ENCODE data around the gene NPTXR. TPM values are rescaled to one million over a fixed set of nuclear protein-coding genes. Genes with fewer than 3 reads are reported as not detected.

The NPTXR gene
- total RNA-seq, 1 experiment from 2014 or later, result 10.4 TPM

DNA sequence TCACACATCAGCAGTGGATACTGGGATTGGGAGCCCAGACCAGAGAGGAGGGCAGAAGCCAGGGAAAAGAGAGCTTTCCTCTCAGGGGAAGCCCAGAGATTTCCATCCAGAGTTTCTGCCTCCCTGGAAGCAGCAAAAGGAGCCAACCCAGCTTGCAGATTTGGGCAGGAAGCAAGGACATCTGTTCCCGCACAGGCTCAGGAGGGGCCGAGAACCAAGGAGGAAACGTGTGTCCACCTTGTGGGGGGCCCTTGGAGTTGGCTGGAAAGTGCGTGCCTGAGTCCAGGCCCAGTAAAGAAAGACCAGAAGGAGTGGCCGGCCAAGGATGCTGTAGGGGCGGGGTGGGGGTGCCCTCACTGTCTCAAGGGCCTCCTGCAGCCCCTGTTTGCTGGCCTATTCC lies 6.0 kb upstream of the NPTXR start:
- peaks cover 43% of the 10 kb centered on the region for H3K27me3 Mint-ChIP-seq (ENCODE audit: low read depth)
- CTCF ChIA-PET, result interaction anchor here (6.1 kb wide), 1 partner anchor 81 kb away, joined by 47 read pairs; no protein-coding TSS in a partner anchor
- POLR2A ChIA-PET, result no interaction called here

DNA sequence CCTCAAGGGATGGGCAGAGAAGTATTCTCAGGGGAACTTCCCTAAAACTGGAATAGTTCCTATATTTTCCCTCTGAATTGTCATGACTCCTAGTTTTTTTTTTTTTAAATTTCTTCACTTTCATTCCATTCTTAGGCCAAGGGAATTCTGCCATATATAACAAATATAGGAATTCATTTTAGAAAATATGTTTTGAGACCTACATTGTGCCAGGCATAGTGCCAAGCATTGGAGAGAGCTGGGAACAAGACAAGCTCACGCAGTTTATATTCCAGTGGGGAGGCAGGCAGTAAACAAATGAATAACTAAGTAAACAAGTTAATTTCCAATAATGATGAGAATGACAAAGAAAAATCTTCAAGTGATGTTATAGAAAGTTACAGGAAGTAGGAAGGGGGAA lies 2.6 kb upstream of the NPTXR start:
- H3K36me3 Mint-ChIP-seq, result no peaks in the 10 kb centered on the region
- H3K4me3 Mint-ChIP-seq, result no peak overlapping the region
- no peaks in the 10 kb centered on the region for H3K9me3 Mint-ChIP-seq
- DNase-seq (ENCODE audit: low spot score) (no peak), ATAC-seq (no peak)
- H3K27me3 Mint-ChIP-seq (ENCODE audit: low read depth), result peaks cover 64% of the 10 kb centered on the region
- H3K27ac Mint-ChIP-seq, result no peak overlapping the region; the same call in 1 of the 2 replicates
- ChIA-PET POLR2A (no interaction called here), CTCF (interaction anchor here (0.6 kb wide), 2 partner anchors 12 to 84 kb away, joined by 3 read pairs; no protein-coding TSS in a partner anchor)
- H3K4me1 Mint-ChIP-seq, result peaks cover 10% of the 10 kb centered on the region
- TF ChIP-seq TEAD1 (CRISPR knock-in tag; IDR thresholded peaks at IDR 0.05), result no peak
- no peak for TF ChIP-seq FOXP1 (CRISPR knock-in tag; IDR thresholded peaks at IDR 0.05; ENCODE audit: borderline replicate concordance)
- TF ChIP-seq ESRRA (CRISPR knock-in tag; IDR thresholded peaks at IDR 0.05; ENCODE audit: borderline replicate concordance), result no peak
- TF ChIP-seq, protein P1, sequence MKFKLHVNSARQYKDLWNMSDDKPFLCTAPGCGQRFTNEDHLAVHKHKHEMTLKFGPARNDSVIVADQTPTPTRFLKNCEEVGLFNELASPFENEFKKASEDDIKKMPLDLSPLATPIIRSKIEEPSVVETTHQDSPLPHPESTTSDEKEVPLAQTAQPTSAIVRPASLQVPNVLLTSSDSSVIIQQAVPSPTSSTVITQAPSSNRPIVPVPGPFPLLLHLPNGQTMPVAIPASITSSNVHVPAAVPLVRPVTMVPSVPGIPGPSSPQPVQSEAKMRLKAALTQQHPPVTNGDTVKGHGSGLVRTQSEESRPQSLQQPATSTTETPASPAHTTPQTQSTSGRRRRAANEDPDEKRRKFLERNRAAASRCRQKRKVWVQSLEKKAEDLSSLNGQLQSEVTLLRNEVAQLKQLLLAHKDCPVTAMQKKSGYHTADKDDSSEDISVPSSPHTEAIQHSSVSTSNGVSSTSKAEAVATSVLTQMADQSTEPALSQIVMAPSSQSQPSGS (CRISPR knock-in tag; IDR thresholded peaks at IDR 0.05; ENCODE audit: borderline replicate concordance, low read depth), result no peak
- no peak for TF ChIP-seq ETV6 (CRISPR knock-in tag; IDR thresholded peaks at IDR 0.05)
- TF ChIP-seq GTF2I (CRISPR knock-in tag; conservative IDR thresholded peaks at IDR 0.05), result no peak
- TF ChIP-seq GABPB1 (CRISPR knock-in tag; IDR thresholded peaks at IDR 0.05), result no peak
- TF ChIP-seq TEAD4 (CRISPR knock-in tag; IDR thresholded peaks at IDR 0.05), result no peak

More for the DNA sequence above, 6.0 kb upstream of the NPTXR start:
- H3K27ac Mint-ChIP-seq, result no peak overlapping the region
- H3K4me1 Mint-ChIP-seq, result no peaks in the 10 kb centered on the region
- no peaks in the 10 kb centered on the region for H3K36me3 Mint-ChIP-seq
- ATAC-seq (no peak), DNase-seq (ENCODE audit: low spot score) (no peak)
- H3K4me3 Mint-ChIP-seq, result no peak overlapping the region
- H3K9me3 Mint-ChIP-seq, result no peaks in the 10 kb centered on the region
- no peak for TF ChIP-seq ZNF219 (CRISPR knock-in tag; IDR thresholded peaks at IDR 0.05; ENCODE audit: borderline replicate concordance)
- TF ChIP-seq, protein P1 (CRISPR knock-in tag; IDR thresholded peaks at IDR 0.05; ENCODE audit: borderline replicate concordance, low read depth), result no peak

DNA sequence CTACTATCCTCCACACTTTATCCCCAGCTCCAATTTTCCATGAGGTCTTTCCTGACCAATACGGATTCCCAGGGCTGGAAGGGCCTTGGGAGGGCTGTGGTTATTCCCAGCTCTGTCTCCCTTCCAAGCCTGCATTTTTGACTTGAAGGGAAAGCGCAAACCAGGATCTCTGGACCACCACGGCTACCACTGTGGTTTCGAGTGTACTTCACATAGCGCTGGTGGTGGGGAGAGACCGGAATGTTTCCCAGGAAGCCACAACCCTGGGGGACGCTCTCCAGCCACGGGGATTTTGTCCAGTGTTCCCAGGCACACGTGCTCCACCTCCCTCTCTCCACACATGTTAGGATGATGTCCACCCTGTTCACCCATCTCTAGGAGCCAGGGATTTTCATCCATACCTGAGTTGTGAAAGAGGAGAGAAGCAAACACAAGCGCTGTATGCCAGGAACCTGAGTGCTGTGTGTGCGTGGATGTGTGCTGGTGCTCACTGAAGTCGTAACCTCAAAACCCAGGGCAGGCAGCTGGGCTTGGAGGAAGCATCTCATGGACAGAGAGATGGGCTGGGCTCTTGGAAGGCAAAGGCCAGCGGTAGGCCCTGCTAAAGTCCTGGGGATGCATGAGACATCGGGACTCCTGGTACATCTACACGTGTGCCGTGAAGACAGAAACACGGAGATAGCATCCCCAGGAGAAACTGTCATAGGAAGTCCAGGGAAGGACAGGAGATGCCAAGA lies 1.3 kb upstream of the NPTXR start:
- H3K9me3 Mint-ChIP-seq, result no peaks in the 10 kb centered on the region
- DNase-seq (ENCODE audit: low spot score), result no peak
- H3K4me3 Mint-ChIP-seq, result peak overlapping the region; percentile 59
- ATAC-seq, result no peak
- TF ChIP-seq, protein P2, sequence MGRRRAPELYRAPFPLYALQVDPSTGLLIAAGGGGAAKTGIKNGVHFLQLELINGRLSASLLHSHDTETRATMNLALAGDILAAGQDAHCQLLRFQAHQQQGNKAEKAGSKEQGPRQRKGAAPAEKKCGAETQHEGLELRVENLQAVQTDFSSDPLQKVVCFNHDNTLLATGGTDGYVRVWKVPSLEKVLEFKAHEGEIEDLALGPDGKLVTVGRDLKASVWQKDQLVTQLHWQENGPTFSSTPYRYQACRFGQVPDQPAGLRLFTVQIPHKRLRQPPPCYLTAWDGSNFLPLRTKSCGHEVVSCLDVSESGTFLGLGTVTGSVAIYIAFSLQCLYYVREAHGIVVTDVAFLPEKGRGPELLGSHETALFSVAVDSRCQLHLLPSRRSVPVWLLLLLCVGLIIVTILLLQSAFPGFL (CRISPR knock-in tag; IDR thresholded peaks at IDR 0.05; ENCODE audit: borderline replicate concordance), result no peak
- TF ChIP-seq, protein P3, sequence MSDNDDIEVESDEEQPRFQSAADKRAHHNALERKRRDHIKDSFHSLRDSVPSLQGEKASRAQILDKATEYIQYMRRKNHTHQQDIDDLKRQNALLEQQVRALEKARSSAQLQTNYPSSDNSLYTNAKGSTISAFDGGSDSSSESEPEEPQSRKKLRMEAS (CRISPR knock-in tag; IDR thresholded peaks at IDR 0.05), result no peak
- TF ChIP-seq, protein P4, sequence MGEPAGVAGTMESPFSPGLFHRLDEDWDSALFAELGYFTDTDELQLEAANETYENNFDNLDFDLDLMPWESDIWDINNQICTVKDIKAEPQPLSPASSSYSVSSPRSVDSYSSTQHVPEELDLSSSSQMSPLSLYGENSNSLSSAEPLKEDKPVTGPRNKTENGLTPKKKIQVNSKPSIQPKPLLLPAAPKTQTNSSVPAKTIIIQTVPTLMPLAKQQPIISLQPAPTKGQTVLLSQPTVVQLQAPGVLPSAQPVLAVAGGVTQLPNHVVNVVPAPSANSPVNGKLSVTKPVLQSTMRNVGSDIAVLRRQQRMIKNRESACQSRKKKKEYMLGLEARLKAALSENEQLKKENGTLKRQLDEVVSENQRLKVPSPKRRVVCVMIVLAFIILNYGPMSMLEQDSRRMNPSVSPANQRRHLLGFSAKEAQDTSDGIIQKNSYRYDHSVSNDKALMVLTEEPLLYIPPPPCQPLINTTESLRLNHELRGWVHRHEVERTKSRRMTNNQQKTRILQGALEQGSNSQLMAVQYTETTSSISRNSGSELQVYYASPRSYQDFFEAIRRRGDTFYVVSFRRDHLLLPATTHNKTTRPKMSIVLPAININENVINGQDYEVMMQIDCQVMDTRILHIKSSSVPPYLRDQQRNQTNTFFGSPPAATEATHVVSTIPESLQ (CRISPR knock-in tag; IDR thresholded peaks at IDR 0.05), result no peak
- peaks cover 14% of the 10 kb centered on the region for H3K4me1 Mint-ChIP-seq
- CTCF ChIA-PET, result interaction anchor here (2.1 to 3.9 kb wide), 4 partner anchors 11 to 76 kb away, joined by 8 to 51 read pairs (median 12); no protein-coding TSS in a partner anchor
- peaks cover 73% of the 10 kb centered on the region for H3K27me3 Mint-ChIP-seq (ENCODE audit: low read depth)
- POLR2A ChIA-PET, result no interaction called here
- no peak overlapping the region for H3K27ac Mint-ChIP-seq
- no peaks in the 10 kb centered on the region for H3K36me3 Mint-ChIP-seq

All from WTC11 (cell line).